Stimulated activated CD8-positive, alpha-beta memory T cell treated with anti-CD3 and anti-CD28 coated beads, Interleukin-12 subunit alpha, Interleukin-12 subunit beta, amount 100 ng/mL, for 24 hours (primary cell): ENCODE data around the gene CREB3L2.

Source experiments
- DNase-seq: peaks from one replicate; pipeline ENCODE4 v3.0.0-alpha.2; 2020; ENCODE audit errors: extremely low read depth

CREB3L2 gene

DNA sequence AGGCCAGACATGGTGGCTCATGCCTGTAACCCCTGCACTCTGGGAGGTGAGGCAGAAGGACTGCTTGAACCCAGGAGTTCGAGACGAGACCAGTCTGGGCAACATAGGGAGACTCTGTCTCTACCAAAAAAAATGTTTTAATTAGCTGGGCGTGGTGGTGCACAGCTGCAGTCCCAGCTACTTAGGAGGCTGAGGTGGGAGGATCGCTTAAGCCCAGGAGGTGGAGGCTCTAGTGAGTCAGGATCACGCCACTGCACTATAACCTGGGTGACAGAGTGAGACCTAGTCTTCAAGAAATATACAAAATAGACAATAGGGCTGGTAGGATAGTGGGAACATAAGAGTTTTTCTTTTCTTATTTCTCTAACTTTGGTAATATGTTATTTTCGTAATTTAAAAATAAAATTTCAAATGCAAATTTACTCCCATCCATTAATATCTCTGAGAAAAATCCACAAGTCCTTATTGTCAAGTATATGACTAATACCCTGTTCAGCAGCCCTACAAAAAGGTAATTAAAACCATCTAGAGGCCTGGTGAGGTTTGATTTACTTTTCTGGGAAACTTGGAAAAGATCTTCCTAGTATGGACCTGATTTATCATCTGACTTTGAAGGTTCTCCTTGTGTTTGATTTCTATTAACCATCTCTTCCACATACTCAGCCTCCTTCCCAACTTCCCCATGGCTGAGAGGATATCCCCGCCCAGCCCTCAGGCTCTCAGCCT is 50.0 kb downstream of the CREB3L2 start:
- DNase-seq: no peak

GRCh38 chr7:137950967-137951366 is 50.9 kb downstream of the CREB3L2 start:
- DNase-seq: no peak

- DNase-seq: no peak
Observed at GRCh38 chr7:137950263-137950621, 51.6 kb downstream of the CREB3L2 start.

GRCh38 chr7:137949416-137950262 is 52.2 kb downstream of the CREB3L2 start:
- no peak for DNase-seq

DNA sequence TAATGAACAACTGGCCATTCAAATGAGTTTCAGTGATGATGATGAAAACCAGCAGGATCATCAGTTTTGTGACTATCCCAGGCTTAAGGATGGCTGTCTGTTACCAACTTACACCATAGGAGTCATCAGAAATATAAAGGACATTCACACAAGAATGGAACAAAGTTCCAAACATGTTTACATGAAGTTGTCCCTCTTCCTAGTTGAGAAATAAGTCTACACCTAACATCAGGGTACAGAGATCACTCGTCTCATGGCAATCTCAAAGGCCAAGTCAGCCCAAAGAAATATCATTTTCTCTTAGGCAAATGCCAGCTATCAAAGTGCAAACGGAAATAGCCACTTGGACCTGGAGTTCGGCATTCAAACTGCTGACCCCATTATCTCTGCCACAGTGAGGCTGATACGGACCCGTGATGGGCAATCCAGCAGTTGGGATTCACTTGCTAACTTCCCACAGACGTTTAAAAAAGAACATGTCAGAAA is 53.0 kb downstream of the CREB3L2 start:
- no peak for DNase-seq

- DNase-seq: no peak
Observed at GRCh38 chr7:137948083-137948844, 53.6 kb downstream of the CREB3L2 start.

DNA sequence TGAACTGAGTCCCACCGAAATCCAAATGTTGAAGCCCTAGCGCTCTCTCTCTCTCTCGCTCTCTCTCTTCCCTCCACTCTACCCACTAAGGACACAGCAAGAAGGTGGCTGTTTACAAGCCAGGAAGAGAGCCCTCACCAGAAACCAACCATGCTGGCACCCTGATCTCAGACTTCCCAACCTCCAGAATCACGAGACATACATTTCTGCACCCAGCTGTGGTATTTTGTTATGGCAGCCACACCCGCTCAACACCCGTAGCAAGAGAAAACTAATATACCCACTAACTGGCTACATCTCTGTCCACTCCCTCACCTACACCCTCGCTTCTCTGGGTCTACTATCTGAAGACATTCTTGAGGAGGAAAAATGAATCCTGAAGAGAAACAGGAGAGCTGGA is 54.8 kb downstream of the CREB3L2 start:
- DNase-seq: no peak

DNA sequence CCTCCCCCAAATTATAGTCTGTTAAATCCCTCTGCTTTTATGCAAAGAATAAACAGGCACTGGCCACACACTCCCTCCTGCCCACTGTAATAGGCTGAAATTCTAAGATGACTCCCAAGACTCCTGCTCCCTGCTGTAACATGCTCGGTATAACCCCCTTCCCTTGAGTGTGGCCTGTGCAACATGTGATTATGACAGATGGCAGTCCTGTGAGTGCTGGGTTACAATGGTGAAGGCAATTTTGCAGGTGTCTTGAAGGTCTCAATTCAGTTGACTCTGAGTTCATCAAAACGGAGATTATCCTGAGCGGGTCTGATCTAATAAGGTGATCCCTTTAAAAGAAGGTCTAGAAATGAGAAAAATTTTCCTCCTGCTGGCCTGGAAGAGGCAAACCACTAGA is 55.9 kb downstream of the CREB3L2 start:
- DNase-seq: no peak

DNA sequence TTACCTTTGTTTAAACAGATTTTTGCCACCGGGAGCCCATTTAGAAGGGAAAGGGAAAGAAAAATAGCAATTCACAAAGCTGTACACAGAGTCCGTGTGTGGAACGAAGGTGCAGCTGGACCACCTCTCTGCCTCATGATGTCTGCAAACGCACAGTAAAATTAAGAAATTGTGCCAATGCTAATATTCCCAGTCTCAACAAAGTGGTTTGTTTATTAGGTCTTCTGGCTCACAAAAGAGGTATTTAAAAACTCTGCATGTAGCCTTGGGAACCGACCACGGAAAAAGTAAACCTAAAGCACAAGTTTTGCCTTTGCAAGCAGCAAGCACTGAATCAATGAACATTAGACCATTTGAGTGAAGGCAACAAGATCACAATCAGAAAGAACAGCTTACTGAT is 57.7 kb downstream of the CREB3L2 start:
- DNase-seq: no peak

DNA sequence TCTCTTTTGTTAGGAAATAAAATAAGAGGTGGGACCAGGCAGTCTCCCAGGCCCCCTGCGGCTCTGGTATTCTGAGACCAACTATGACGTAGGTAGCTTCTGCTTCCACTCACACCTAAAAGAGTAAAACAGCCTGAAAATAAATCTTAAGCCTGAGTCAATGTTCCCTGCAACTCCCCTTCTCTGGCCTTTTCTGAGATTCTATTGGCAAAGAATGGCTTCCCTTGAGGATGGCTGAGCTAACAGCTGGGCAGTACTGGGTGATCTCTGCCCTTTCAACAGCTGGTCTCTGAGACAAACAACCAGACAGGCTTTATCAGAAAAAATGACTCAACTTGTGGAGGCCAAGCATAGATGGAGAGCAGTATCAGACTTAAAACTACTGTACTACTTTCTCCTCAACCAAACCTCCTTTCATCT is 58.7 kb downstream of the CREB3L2 start:
- no peak for DNase-seq

DNA sequence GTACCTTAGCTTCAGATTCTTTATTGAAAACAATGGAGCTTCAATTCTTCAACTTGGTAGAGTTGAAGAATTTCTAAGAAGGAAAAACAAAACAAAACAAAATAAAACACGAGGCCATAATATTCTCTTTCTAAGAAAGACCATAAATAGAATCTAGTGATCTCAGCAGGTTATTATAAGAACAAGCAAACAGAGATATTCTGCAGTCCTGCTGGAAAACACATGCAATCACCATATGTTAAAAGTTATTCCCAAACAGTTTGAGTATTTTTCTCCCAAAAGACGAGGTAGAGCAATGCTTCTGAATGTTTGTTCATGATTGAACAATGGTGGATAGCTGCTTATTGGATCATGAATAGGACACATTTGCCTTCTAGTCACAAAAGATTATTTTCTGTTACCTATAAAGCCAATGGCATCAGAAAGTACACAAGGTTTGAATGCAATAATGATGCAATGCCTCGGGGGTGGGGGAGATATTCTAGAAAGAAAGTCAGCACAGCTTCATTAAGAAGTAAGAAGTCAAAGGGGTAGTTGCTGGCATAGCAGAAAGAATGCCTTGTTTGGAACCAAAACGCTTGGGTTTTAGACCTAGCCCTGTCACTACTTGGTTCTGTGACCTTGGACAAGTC is 59.3 kb downstream of the CREB3L2 start:
- no peak for DNase-seq

DNA sequence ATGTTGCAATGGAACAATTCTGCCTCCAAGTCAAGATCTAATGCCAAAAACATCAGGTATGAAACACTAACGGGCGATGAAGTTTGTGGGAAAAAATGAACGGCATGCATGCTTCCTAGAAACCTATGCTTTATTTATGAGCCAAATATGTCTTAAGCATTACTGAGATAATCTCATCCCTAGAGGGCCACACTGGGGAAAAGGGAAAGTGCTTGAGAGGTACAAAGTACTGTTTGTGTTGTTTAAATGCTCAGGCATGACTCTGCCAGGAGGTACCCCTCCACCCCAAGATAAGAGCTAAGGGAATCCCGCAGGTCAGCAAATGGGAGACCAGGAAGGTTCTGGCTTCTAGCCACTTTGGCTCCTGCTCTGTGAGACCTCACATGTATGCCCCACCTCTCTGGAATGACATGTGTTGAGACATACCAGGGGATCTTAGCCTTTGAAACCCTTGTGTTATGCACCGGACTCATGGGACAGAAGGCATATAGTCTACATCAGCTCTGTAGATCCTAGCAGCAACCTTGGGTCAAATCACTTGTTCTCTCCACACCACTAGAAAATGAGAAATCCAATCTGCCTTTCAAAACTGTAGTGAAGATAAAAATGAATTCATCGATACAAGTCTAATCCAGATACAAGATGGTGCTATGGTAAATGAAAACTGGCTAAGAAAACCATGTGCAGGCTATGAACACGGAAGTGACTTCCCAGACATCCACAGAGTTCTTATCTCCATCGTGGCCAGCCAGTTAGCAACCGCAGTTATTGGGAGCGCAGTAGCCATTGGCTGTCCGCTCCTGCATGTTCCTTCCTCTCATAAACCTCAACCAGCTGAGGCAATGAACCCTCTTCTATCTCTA is 61.0 kb downstream of the CREB3L2 start:
- no peak for DNase-seq

- DNase-seq: no peak
Observed at GRCh38 chr7:137940218-137940617, 61.7 kb downstream of the CREB3L2 start.

DNA sequence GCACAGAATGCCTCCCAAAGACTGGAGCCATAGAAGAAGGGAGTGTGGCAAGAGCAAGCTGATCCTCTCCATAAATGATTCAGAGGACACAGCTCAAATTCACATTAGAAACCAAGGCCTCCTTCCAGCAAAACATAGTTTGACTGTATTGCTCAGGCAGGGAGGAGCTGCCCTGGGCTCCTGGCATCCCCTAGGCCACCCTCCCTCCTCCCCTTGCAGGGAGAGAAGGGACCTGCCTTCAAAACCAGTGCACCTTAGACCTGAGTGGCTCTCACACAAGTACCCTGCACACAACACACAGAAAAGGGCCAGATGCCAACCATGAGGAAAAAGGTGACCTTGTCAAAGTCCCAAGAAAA is 64.7 kb downstream of the CREB3L2 start:
- DNase-seq: no peak

GRCh38 chr7:137936509-137937201 is 65.2 kb downstream of the CREB3L2 start:
- no peak for DNase-seq

- no peak for DNase-seq
Observed at GRCh38 chr7:137935884-137936508, 65.9 kb downstream of the CREB3L2 start.

GRCh38 chr7:137934941-137935883 is 66.7 kb downstream of the CREB3L2 start:
- DNase-seq: no peak

- DNase-seq: no peak
Observed at GRCh38 chr7:137934176-137934826, 67.6 kb downstream of the CREB3L2 start.
